Stimulated activated naive CD4-positive, alpha-beta T cell (primary cell): ENCODE results near the gene TMED1.
A peak's percentile ranks its signal among the peaks of the same experiment; 100 is the strongest.

Experiments used
- DNase-seq, 6 experiments: peaks; one replicate each; lab custom pipeline; 2025; lab: John Stamatoyannopoulos, UW

TMED1 gene

GRCh38 chr19:10809651-10810285, 26.2 kb downstream of the TMED1 start:
- DNase-seq: no peak

GRCh38 chr19:10808937-10809649, 26.9 kb downstream of the TMED1 start:
- DNase-seq: no peak

DNA sequence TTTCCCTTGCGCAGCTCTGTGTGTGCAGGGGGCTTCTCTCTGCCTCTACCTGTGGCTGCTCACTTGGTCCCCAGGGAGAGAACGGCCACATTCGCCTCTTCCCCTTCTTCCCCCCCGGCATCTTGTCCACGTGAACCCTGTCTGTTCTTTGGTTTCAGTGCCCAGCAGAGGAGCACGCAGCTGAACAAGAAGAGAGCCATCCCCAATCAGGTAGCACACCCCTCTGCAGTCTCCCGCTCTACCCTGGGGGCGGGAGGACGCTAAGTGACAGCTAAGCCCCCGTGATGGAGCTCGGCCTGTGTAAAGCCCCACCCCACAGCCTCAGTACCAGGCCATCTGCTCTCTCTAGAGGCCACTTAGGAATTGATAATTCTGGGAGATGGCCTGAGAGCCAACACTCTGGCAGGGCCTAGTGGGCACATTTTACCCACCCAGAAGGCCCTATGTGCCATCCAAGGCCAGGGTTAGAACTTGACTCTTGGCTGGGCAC, 30.2 kb downstream of the TMED1 start:
- no peak for DNase-seq

DNA sequence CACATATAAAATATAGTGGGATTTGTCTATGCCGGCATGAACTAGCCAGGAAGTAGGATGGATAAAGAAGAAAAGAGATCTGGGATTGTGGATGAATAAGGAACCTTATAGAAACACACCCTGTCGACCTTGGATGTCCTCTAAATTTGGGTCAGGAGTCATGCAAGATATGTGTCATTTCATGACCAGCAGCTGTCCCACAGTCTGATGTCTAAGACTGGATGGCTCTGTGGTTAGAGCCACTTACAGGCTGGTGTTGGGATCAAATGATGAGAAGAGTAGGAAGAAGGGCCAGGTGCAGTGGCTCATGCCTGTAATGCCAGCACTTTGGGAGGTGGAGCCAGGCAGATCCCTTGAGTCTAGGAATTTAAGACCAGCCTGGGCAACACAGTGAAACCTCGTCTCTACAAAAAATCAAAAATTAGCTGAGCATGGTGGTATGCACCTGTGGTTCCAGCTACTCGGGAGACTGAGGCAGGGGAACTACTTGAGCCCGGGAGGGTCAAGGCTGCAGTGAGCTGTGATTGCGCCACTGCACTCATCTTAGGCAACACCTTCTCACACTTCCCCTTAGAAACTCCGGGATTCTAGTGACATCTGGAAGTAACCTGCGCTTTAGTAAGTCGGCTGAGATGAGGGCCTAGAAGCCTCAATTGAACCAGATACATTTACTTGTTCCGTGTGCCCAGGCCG, 30.8 kb downstream of the TMED1 start:
- DNase-seq: no peak

- no peak for DNase-seq
These were observed 32.8 kb downstream of the TMED1 start for GRCh38 chr19:10803252-10803651.

- DNase-seq: no peak
These were observed 33.5 kb downstream of the TMED1 start for GRCh38 chr19:10802479-10802878.

- DNase-seq: no peak
These were observed 35.5 kb downstream of the TMED1 start for GRCh38 chr19:10800488-10800887.

GRCh38 chr19:10797541-10798256, 38.3 kb downstream of the TMED1 start:
- DNase-seq: peak; percentile 15 to 68 (median 40)

GRCh38 chr19:10797078-10797477, 38.9 kb downstream of the TMED1 start:
- DNase-seq: no peak

GRCh38 chr19:10796653-10797052, 39.4 kb downstream of the TMED1 start:
- no peak for DNase-seq

DNA sequence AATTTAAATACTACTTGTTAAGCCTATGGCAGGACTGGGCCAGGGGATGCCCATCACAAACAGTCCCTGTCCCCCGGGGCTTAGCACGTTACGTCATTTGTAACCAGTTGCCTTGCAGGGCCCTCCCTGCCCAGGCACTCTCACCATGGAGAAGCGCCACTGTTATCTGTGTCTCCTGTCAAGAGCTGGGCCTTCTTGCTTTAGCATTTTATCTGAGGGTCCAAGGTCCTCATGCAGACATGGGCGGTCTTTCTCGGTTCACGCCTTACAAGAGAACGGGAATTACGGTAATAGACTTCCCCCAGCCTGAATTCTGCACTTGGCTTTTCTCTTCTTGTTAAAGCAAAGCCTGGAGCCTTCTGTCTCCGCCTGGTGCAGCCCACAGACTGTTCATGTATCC, 46.1 kb downstream of the TMED1 start:
- no peak for DNase-seq

DNA sequence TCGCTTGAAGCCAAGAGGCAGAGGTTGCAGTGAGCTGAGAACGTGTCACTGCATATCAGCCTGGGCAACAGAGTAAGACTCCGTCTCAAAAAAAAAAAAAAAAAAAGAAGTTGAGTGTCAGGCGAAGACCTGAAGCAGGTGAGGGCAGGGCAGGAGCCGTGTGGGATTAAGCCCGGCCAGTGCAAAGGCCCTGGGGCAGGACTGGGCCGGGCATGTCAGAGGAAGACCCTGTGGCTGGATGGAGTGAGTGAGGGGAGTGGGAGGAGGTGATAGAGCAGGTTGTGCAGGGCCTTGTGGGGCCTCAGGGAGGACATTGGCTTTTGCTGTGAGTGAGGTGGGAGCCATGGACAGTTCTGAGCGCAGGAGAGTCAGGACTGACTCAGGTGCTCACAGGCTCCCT, 47.9 kb downstream of the TMED1 start:
- DNase-seq: no peak

DNA sequence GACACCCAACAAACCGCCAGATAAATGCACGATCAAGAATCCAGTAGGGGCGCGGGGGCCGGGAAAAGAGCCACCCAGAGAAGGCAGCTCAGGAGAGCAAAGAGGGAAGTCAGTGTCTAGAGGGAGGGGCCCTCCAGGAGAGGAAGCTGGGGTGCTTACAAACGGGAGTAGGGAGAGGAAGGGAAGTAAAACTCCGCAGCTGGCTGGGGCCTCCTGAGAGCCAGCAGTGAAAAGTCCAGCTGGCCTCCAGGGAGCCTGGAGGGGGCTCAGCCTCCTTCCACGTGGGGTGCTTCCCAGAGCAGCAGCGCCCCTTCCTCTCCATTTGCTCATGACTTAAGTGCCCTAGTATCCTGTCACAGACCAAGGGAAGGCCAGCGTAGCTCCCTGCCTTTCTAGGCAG, 51.8 kb downstream of the TMED1 start:
- DNase-seq: no peak

- no peak for DNase-seq
These were observed 53.2 kb downstream of the TMED1 start for GRCh38 chr19:10782795-10783194.
